HG03135 (cell line): ENCODE measurements around the gene SCN1A.
"Not testable (repeated sequence)": the region's sequence is repeated elsewhere in the genome, so short reads cannot be mapped to it uniquely, and the experiment has no call there.

ENCODE experiments used
- ATAC-seq: cut with Tn5 transposase; IDR thresholded peaks from one replicate; pipeline ENCODE4 v1.9.1; 2021; ENCODE audit warnings: mild to moderate bottlenecking, moderate library complexity; ENCODE audit not compliant: unreplicated experiment

The SCN1A gene

DNA sequence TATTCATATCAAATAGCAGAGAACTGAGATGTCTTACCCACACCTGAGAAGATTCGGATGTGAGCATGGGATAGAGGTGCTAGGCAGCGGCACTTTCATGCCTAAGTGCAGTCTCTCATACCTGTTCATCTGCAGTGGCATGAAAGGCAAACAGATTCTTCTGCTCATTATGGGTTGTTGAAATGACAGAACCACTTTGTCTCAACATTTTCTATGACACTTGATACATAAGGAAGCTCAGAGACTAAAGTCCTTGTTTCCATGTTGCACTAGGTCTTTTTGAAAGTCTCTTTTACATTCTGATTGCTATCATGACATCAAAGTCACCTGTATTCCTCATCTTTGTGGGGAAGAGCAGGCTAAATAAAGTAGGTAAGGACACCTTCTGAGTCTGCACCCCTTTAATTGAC, 8.0 kb upstream of the SCN1A start:
- ATAC-seq = no peak

- ATAC-seq = no peak
Observed at GRCh38 chr2:166135152-166135848, 7.5 kb upstream of the SCN1A start.

- ATAC-seq = no peak
Observed at GRCh38 chr2:166134252-166135151, 6.7 kb upstream of the SCN1A start.

DNA sequence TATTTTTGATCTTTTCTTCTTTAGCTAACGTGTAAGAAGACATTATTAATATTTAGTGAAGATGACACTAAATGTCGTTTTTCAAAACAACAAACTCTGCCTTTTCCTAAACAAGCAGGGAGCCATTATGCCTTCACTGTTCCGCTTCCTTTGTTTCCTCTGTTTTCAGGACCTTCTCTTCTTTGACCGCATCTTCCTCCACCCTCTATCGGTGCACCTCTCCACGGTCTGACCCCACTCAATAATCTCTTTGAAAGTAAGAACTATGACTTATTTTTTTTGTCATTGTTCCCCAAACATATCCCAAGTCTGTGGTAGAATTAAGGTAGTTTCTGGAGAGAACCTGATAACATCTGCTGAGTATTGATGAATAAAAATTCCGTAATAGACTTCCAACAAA, 5.8 kb upstream of the SCN1A start:
- no peak for ATAC-seq

GRCh38 chr2:166128156-166128505, 311 bp upstream of the SCN1A start:
- no peak for ATAC-seq

- no peak for ATAC-seq
Observed at GRCh38 chr2:166126007-166126639, 1.7 kb downstream of the SCN1A start.

- no peak for ATAC-seq
Observed at GRCh38 chr2:166125557-166125956, 2.3 kb downstream of the SCN1A start.

- no peak for ATAC-seq
Observed at GRCh38 chr2:166118180-166118579, 9.6 kb downstream of the SCN1A start.

DNA sequence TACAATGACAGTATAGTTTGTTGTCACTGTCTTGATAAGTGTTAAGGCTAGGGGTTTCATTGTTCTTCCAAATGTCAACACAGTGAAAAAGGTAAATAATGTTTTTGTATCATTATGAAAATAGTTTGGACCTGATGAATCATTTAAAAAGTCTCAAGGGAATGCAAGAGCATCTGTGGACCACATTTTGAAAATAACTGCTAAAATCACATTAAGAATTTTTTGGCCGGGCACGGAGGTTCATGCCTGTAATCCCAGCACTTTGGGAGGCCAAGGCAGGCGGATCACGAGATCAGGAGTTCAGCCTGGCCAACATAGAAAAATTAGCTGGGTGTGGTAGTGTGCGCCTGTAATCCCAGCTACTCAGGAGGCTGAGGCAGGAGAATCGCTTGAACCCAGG, 10.3 kb downstream of the SCN1A start:
- ATAC-seq = no peak

DNA sequence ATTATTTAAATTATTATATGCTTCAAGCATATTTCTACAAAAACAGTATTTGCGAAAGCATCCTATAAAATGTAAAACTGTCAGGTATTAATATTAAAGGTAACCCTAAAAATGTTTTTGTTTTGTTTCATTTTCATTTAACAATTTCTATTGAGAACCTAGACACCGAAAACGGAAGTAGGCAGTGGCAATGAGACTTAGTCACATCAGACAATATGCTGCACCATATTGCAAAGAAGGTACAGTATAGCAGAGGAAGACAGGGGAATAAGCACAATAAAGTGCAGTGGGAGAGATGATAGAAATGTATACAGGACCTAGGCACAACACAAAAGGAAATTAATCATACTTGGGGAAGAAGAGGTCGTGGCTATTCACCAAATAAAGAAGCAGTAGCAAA, 12.2 kb downstream of the SCN1A start:
- ATAC-seq = no peak

DNA sequence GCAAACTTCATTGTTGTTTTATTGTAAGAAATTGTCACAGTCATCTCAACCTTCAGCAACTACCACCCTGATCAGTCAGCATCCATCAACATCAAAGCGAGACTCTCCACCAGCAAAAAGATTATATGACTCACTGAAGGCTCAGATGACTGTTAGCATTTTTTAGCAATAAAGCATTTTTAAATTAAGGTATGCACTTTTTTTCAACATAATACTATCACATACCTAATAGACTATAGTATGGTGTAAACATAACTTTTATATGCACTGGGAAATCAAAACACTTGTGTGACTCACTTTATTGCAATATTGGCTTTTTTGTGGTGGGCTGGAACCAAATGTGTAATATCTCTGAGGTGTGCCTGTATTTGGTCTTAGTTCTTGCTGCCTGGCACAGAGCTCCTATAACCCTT, 15.6 kb downstream of the SCN1A start:
- ATAC-seq = no peak

DNA sequence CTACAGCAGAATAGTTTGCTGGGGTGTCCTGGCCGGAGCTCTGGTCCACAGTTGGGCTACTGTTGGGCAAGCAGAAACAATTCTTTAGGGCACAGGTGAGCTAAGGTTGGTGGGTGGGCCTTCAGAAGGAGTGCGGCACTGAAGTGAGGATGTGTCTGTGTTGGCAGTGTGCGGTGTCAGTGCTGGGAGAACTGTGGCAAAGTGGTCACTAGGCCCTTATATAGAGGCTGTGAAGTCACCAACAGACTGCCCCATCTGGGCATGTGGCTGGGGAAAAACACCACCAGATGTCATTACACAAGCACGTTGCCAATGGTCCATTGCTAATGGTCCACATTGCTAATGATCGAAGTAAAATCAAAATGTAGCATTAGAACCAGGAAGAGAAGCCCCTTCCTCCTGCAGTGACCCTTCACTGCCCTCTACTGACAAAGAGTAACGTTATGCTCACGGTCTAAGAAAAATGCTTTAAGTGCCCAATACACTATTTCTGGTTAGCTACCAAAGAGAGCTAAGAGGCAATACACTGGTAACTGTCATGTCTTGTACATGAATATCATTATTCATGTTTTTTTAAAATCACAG, 21.3 kb downstream of the SCN1A start:
- no peak for ATAC-seq

DNA sequence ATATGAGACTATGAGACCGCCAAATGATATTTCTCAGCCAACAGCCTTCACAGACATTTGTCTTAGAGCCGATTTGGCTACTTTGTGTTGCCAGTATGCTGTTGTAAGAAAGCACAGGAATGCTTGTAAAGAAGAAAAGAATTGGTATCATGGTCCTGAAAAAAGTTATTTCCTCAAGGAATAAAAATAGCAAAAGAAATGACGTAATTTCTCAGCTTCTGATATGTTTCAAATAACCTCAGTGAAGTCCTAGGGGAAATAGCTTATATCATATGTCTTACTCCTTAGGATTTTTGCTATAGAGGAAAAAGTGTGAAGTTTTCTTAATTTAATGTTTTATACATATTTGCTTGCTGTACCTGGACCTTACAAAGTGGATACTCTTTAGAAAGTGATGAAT, 23.0 kb downstream of the SCN1A start:
- ATAC-seq = no peak

GRCh38 chr2:166104084-166104483, 23.7 kb downstream of the SCN1A start:
- no peak for ATAC-seq

- ATAC-seq = not testable (repeated sequence)
Observed at GRCh38 chr2:166103277-166103676, 24.5 kb downstream of the SCN1A start.

GRCh38 chr2:166094325-166094724, 33.5 kb downstream of the SCN1A start:
- no peak for ATAC-seq

- ATAC-seq = no peak
Observed at GRCh38 chr2:166092889-166093288, 34.9 kb downstream of the SCN1A start.

- no peak for ATAC-seq
Observed at GRCh38 chr2:166091439-166091838, 36.4 kb downstream of the SCN1A start.

- ATAC-seq = no peak
Observed at GRCh38 chr2:166090908-166091307, 36.9 kb downstream of the SCN1A start.

GRCh38 chr2:166090346-166090745, 37.5 kb downstream of the SCN1A start:
- no peak for ATAC-seq

DNA sequence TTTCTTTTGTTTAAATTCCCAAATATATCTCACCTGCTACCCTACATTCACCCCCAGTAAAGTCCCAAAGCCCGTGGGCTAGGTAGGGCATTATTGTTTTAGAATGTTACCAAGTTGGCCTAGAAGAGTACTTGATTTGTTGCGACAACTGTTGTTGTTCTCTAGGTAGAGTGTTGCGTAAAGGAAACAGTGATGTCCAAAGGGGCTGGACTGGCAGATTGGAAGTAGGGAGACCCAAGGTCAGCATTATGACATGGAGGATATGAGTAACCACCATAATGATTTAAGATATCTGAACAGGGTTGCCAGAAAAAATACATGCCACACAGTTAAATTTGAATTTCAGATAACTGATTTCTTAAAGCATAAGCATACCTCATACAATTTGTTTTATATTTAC, 39.2 kb downstream of the SCN1A start:
- ATAC-seq = no peak
